SK-N-SH (cell line): ENCODE measurements around the gene NDUFS2. TPM values are rescaled to one million over a fixed set of nuclear protein-coding genes. Genes with fewer than 3 reads are reported as not detected.

ENCODE experiments used
- CTCF ChIA-PET: fragments of 300-600, 350-600 bp; formaldehyde crosslinking; extraction: SDS; loops from one replicate; lab custom pipeline; 2021; lab: Yijun Ruan, JAX
- POLR2A ChIA-PET: fragments of 350-600 bp; sonication (Branson Sonifier 250); formaldehyde crosslinking; extraction: SDS; loops from one replicate; lab custom pipeline; 2020; ENCODE audit warnings: antibody characterized with exemption, inconsistent platforms; lab: Yijun Ruan, JAX
- DNase-seq: peaks from one replicate; pipeline ENCODE4 v3.0.0; 2012
- H2AFZ ChIP-seq: fragments of 200-600 bp; sonication (generic); 2 replicates; pipeline ENCODE4 v1.8.1; 2016; ENCODE audit warnings: antibody characterized with exemption, mild to moderate bottlenecking, low read depth
- H3F3A ChIP-seq: fragments of 200-600 bp; sonication (generic); replicated peaks from 2 replicates; pipeline ENCODE3; 2016; ENCODE audit warnings: antibody characterized with exemption, mild to moderate bottlenecking; ENCODE audit not compliant: insufficient read depth
- H3K27ac ChIP-seq, 2 experiments: fragments of 200-500 bp in 1 of 2; fragments of 200-600 bp in 1 of 2; sonication (Bioruptor generic) in 1 of 2; sonication (generic), shearing (Covaris generic) in 1 of 2; 2 replicates each; pipeline versions ENCODE4 v1.5.1 to v1.6.1; 2014 to 2016; ENCODE audit warnings: low read depth in 2 of 2, inconsistent platforms in 1 of 2, low read length in 1 of 2, mild to moderate bottlenecking in 1 of 2, mixed read lengths in 1 of 2
- H3K27me3 ChIP-seq: fragments of 200-600 bp; sonication (generic), shearing (Covaris generic); 2 replicates; pipeline ENCODE4 v1.6.1; 2016; ENCODE audit warnings: mixed run types; ENCODE audit not compliant: insufficient read depth
- H3K36me3 ChIP-seq, 2 experiments: fragments of 200-500 bp in 1 of 2; fragments of 200-600 bp in 1 of 2; sonication (Bioruptor generic) in 1 of 2; sonication (generic) in 1 of 2; replicated peaks in 1 of 2; 2 replicates each; pipeline versions ENCODE3 to v1.5.1; 2014 to 2016; ENCODE audit warnings: low read length in 1 of 2, mild to moderate bottlenecking in 1 of 2; ENCODE audit not compliant: insufficient read depth in 2 of 2, control insufficient read depth in 1 of 2
- H3K4me1 ChIP-seq, 2 experiments: fragments of 200-500 bp in 1 of 2; fragments of 200-600 bp in 1 of 2; sonication (Bioruptor generic) in 1 of 2; sonication (generic), shearing (Covaris generic) in 1 of 2; 2 replicates each; pipeline versions ENCODE4 v1.5.1 to v1.6.1; 2014 to 2016; ENCODE audit warnings: low read depth in 1 of 2, low read length in 1 of 2, mixed run types in 1 of 2; ENCODE audit not compliant: insufficient read depth in 2 of 2, control insufficient read depth in 1 of 2
- H3K4me2 ChIP-seq: fragments of 200-600 bp; sonication (generic), shearing (Covaris generic); 2 replicates; pipeline ENCODE4 v1.6.1; 2017; ENCODE audit warnings: mixed run types
- H3K4me3 ChIP-seq, 2 experiments: fragments of 200-500 bp in 1 of 2; fragments of 200-600 bp in 1 of 2; sonication (Bioruptor generic) in 1 of 2; sonication (generic), shearing (Covaris generic) in 1 of 2; 2 replicates each; pipeline versions ENCODE4 v1.5.1 to v1.8.1; 2014 to 2016; ENCODE audit warnings: low read depth in 2 of 2, inconsistent platforms in 1 of 2, low read length in 1 of 2, mild to moderate bottlenecking in 1 of 2, mixed read lengths in 1 of 2, moderate library complexity in 1 of 2
- H3K79me2 ChIP-seq: fragments of 200-600 bp; sonication (generic); 2 replicates; pipeline ENCODE4 v1.8.1; 2017; ENCODE audit warnings: mild to moderate bottlenecking; ENCODE audit not compliant: insufficient read depth
- H3K9ac ChIP-seq: fragments of 200-600 bp; sonication (generic); 2 replicates; pipeline ENCODE4 v1.6.1; 2017; ENCODE audit warnings: mixed run types
- H3K9me2 ChIP-seq: fragments of 200-600 bp; sonication (generic); 2 replicates; pipeline ENCODE4 v1.6.1; 2017; ENCODE audit warnings: mixed run types
- H3K9me3 ChIP-seq: fragments of 200-600 bp; sonication (generic); 2 replicates; pipeline ENCODE4 v1.6.1; 2017; ENCODE audit warnings: mixed run types, mild to moderate bottlenecking, moderate library complexity
- H4K20me1 ChIP-seq: fragments of 200-600 bp; sonication (generic); 2 replicates; pipeline ENCODE4 v1.6.1; 2017; ENCODE audit warnings: mild to moderate bottlenecking, mixed run types; ENCODE audit not compliant: insufficient read depth
- ELF1 ChIP-seq: IDR thresholded peaks from 2 replicates; pipeline ENCODE4 v1.4.0; 2012
- FOXJ3 ChIP-seq: sonication (generic); formaldehyde crosslinking; IDR thresholded peaks from 2 replicates; pipeline ENCODE4 v1.5.1; 2020; ENCODE audit warnings: mild to moderate bottlenecking, missing genetic modification reagents
- FOXM1 ChIP-seq: IDR thresholded peaks from 2 replicates; pipeline ENCODE4 v1.4.0; 2012; ENCODE audit warnings: low read depth, mild to moderate bottlenecking
- MXI1 ChIP-seq: IDR thresholded peaks from 2 replicates; pipeline ENCODE4 v1.6.1; 2012; ENCODE audit warnings: mild to moderate bottlenecking, low read depth, low read length, improper control_type of control experiment
- NRF1 ChIP-seq: IDR thresholded peaks from 2 replicates; pipeline ENCODE4 v1.6.1; 2012; ENCODE audit warnings: low read depth, mild to moderate bottlenecking, low read length
- POLR2AphosphoS5 ChIP-seq: IDR thresholded peaks from 2 replicates; pipeline ENCODE4 v1.6.1; 2012; ENCODE audit warnings: low read depth, low read length
- RCOR1 ChIP-seq: fragments of 150-350 bp; IDR thresholded peaks from 2 replicates; pipeline ENCODE4 v1.6.1; 2017; ENCODE audit warnings: antibody characterized with exemption, low read length
- RFX5 ChIP-seq: IDR thresholded peaks from 2 replicates; pipeline ENCODE4 v1.6.1; 2012; ENCODE audit warnings: mild to moderate bottlenecking, improper control_type of control experiment, low read length
- RXRA ChIP-seq: IDR thresholded peaks from 2 replicates; pipeline ENCODE4 v1.4.0; 2012; ENCODE audit warnings: low read depth, mild to moderate bottlenecking, borderline replicate concordance
- SMC3 ChIP-seq: IDR thresholded peaks from 2 replicates; pipeline ENCODE4 v1.6.1; 2012; ENCODE audit warnings: low read depth, low read length, improper control_type of control experiment
- TAF1 ChIP-seq: IDR thresholded peaks from 2 replicates; pipeline ENCODE4 v1.6.1; 2012; ENCODE audit warnings: low read depth, mild to moderate bottlenecking, low read length, moderate library complexity, borderline replicate concordance
- TEAD4 ChIP-seq: IDR thresholded peaks from 2 replicates; pipeline ENCODE4 v1.4.0; 2012; ENCODE audit warnings: mild to moderate bottlenecking, borderline replicate concordance; ENCODE audit not compliant: insufficient read depth
- WGBS: methylation state at CpG from one replicate; pipeline ENCODE4 v1.1.6; 2017; ENCODE audit warnings: low lambda C conversion rate; 5-methylcytosine and 5-hydroxymethylcytosine counted together
- polyA plus RNA-seq, 3 experiments: library from polyadenylated mRNA; depleted of rRNA; stranded (reverse); fragments of >200 nt; gene quantifications; 2 replicates each; pipeline ENCODE4 v1.2.3, GENCODE V29; 2012
- TF ChIP-seq, protein P1 (sequence below): IDR thresholded peaks from 2 replicates; pipeline ENCODE4 v1.4.0; 2012; ENCODE audit warnings: low read depth, borderline replicate concordance
- TF ChIP-seq, protein P2 (sequence below): fragments of 150-350 bp; IDR thresholded peaks from 2 replicates; pipeline ENCODE4 v1.6.1; 2017; ENCODE audit warnings: antibody characterized with exemption, low read length, low read depth, borderline replicate concordance
- TF ChIP-seq, protein P3 (sequence below): fragments of 150-350 bp; IDR thresholded peaks from 2 replicates; pipeline ENCODE4 v1.6.1; 2016; ENCODE audit warnings: mild to moderate bottlenecking, low read depth, low read length

The NDUFS2 gene
- polyA plus RNA-seq, 1 of the 3 experiments (the other 2 are of a cell fraction), result 203 TPM

DNA sequence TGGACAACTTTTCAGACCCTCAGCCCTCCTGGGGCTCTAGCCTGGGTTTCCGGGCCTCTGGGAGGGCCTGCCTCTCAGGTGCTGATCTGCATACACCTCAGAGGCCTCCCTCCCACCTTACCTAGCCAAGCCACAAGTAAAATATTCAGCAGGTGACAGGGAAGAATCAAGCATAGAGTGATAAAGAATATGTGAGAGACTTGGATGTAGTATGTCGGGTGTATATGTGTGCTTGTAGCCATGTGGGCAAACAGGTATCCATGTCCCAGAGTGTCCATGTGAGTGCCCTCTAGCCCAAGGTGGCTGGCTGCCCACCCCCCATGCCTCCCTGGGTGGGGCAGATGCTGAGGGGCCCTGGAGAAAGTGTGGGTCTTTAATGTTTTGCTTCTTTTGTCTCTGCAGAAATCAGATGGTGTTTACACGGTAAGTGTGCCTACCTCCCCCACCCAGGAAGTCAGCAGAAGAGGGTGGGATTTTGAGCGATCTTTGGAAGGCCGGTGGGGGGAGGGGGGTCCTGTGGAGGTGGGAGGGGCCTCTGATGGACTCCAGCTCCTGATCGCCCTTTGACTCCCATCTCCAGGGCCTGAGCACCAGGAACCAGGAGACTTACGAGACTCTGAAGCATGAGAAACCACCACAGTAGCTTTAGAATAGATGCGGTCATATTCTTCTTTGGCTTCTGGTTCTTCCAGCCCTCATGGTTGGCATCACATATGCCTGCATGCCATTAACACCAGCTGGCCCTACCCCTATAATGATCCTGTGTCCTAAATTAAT, 16.3 kb downstream of the NDUFS2 start:
- Histone ChIP-seq H3K4me2 (no peak overlapping the region), H3K9me2 (no peaks in the 10 kb centered on the region), H3K9me3 (no peaks in the 10 kb centered on the region), H3K9ac (no peak overlapping the region), H3K4me1 (no peaks in the 10 kb centered on the region; a peak in 1 of 4 replicates), H3F3A (no peaks in the 10 kb centered on the region), H3K27me3 (no peaks in the 10 kb centered on the region), H3K4me3 (no peak overlapping the region), H4K20me1 (no peaks in the 10 kb centered on the region), H2AFZ (no peak overlapping the region), H3K36me3 (peaks cover 10 to 16% of the 10 kb centered on the region in 2 experiments), H3K79me2 (no peaks in the 10 kb centered on the region), H3K27ac (no peak overlapping the region)
- 86% methylated on average over 8 of the region's 8 CpGs for WGBS
- CTCF ChIA-PET, result interaction anchor here (1.2 to 6.0 kb wide), 9 partner anchors 8 to 164 kb away, joined by 3 to 40 read pairs (median 4); partner anchors contain the start of genes NDUFS2 and TOMM40L
- TF ChIP-seq, protein P1, sequence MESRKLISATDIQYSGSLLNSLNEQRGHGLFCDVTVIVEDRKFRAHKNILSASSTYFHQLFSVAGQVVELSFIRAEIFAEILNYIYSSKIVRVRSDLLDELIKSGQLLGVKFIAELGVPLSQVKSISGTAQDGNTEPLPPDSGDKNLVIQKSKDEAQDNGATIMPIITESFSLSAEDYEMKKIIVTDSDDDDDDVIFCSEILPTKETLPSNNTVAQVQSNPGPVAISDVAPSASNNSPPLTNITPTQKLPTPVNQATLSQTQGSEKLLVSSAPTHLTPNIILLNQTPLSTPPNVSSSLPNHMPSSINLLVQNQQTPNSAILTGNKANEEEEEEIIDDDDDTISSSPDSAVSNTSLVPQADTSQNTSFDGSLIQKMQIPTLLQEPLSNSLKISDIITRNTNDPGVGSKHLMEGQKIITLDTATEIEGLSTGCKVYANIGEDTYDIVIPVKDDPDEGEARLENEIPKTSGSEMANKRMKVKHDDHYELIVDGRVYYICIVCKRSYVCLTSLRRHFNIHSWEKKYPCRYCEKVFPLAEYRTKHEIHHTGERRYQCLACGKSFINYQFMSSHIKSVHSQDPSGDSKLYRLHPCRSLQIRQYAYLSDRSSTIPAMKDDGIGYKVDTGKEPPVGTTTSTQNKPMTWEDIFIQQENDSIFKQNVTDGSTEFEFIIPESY, result no peak
- no peak for TF ChIP-seq RCOR1
- DNase-seq, result no peak
- POLR2A ChIA-PET, result no interaction called here

DNA sequence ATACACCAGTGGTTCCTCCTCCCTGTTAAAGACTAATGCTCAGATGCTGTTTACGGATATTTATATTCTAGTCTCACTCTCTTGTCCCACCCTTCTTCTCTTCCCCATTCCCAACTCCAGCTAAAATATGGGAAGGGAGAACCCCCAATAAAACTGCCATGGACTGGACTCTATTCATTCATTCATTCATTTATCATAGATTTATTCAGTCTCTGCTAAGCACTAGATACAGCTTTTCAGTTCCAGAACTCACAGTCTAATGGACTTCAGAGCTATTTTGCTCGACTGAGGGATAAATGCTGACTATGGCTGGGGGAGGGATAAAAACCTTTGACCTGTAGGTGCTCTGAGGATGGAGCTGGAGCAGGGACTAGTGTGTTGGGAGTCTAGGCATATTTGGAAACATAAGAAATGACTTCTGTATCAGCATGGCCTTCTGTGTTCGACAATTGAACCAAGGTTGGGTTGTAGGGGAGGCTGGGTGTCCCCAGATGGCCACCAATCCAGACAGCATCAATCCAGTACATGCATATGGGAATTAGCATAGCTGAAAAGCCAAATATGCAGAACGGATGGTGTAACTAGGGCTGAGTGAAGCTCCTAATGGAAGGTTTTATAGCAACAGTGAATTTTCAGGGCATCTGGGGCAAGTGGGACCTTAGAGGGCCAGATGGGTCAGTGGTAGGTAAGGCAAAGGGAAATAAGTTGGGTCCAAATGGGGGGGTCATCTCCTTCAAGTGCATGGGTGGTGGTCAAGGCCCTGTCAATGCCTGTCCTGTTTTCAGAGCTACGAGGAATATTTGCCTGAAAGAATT, 17.1 kb downstream of the NDUFS2 start:
- no peaks in the 10 kb centered on the region for H3K9me2 ChIP-seq
- no peak overlapping the region for H3K27ac ChIP-seq
- peaks cover 3 to 8% of the 10 kb centered on the region in 2 experiments for H3K36me3 ChIP-seq
- DNase-seq, result no peak
- no peak for TF ChIP-seq FOXJ3 (CRISPR knock-in tag)
- 85% methylated on average over 5 of the region's 5 CpGs for WGBS
- POLR2A ChIA-PET, result interaction anchor here (0.6 to 1.7 kb wide), 2 partner anchors 17 to 31 kb away, joined by 4 to 6 read pairs; partner anchors contain the start of gene NDUFS2
- no peaks in the 10 kb centered on the region for H3K9me3 ChIP-seq
- H3K27me3 ChIP-seq, result no peaks in the 10 kb centered on the region
- CTCF ChIA-PET, result interaction anchor here (0.7 to 6.0 kb wide), 10 partner anchors 7 to 843 kb away, joined by 3 to 40 read pairs (median 4); partner anchors contain the start of genes NDUFS2 and TOMM40L
- no peak overlapping the region for H3K4me3 ChIP-seq
- no peak overlapping the region for H2AFZ ChIP-seq
- H3K4me1 ChIP-seq, result no peaks in the 10 kb centered on the region; a peak in 1 of 4 replicates
- H3K4me2 ChIP-seq, result no peak overlapping the region
- H3F3A ChIP-seq, result no peaks in the 10 kb centered on the region
- H4K20me1 ChIP-seq, result no peaks in the 10 kb centered on the region
- H3K9ac ChIP-seq, result no peak overlapping the region
- no peaks in the 10 kb centered on the region for H3K79me2 ChIP-seq

DNA sequence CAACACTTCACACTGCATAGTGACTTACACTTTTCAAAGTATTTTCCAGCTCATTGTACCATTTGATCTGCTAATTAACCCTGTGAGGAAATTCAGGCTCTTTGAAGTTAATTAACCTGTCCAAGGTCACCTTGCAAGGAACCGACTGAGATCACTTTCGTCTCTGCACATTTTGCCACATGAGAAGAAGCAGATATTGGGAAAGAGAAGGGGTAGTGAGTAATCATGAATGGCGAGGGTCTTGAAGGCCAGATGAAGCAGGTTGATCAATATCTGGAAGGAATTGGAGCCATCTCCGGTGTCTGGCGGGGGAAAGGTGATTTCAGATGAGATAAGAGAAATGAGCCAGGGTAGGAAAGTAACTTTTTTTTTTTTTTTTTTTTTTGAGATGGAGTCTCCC, 17.8 kb downstream of the NDUFS2 start:
- DNase-seq, result no peak
- no peak overlapping the region for H2AFZ ChIP-seq
- POLR2A ChIA-PET, result interaction anchor here (1.7 kb wide), 1 partner anchor 18 kb away, joined by 6 read pairs; the partner anchor contains the start of gene NDUFS2
- WGBS, result 82% methylated on average over 5 of the region's 5 CpGs
- H3K9me3 ChIP-seq, result no peaks in the 10 kb centered on the region
- no peaks in the 10 kb centered on the region for H4K20me1 ChIP-seq
- H3K27ac ChIP-seq, result no peak overlapping the region
- H3K4me1 ChIP-seq, result peaks cover 0 to under 1% of the 10 kb centered on the region in 2 experiments; a peak in 1 of 4 replicates
- no peaks in the 10 kb centered on the region for H3K27me3 ChIP-seq
- no peaks in the 10 kb centered on the region for H3K79me2 ChIP-seq
- H3F3A ChIP-seq, result peaks cover 4% of the 10 kb centered on the region
- no peak overlapping the region for H3K4me2 ChIP-seq
- no peak overlapping the region for H3K9ac ChIP-seq
- no peaks in the 10 kb centered on the region for H3K9me2 ChIP-seq
- peaks cover 0 to 4% of the 10 kb centered on the region in 2 experiments for H3K36me3 ChIP-seq
- CTCF ChIA-PET, result interaction anchor here (0.7 to 6.0 kb wide), 11 partner anchors 6 to 843 kb away, joined by 3 to 40 read pairs (median 4); partner anchors contain the start of genes NDUFS2 and TOMM40L
- no peak overlapping the region for H3K4me3 ChIP-seq
- TF ChIP-seq SMC3 (no peak), TEAD4 (no peak), RXRA (no peak), POLR2AphosphoS5 (no peak), NRF1 (no peak), ELF1 (no peak), FOXM1 (no peak), TAF1 (no peak), RFX5 (no peak), MXI1 (no peak)
- TF ChIP-seq, protein P2, sequence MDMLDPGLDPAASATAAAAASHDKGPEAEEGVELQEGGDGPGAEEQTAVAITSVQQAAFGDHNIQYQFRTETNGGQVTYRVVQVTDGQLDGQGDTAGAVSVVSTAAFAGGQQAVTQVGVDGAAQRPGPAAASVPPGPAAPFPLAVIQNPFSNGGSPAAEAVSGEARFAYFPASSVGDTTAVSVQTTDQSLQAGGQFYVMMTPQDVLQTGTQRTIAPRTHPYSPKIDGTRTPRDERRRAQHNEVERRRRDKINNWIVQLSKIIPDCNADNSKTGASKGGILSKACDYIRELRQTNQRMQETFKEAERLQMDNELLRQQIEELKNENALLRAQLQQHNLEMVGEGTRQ, result no peak
- TF ChIP-seq, protein P3, sequence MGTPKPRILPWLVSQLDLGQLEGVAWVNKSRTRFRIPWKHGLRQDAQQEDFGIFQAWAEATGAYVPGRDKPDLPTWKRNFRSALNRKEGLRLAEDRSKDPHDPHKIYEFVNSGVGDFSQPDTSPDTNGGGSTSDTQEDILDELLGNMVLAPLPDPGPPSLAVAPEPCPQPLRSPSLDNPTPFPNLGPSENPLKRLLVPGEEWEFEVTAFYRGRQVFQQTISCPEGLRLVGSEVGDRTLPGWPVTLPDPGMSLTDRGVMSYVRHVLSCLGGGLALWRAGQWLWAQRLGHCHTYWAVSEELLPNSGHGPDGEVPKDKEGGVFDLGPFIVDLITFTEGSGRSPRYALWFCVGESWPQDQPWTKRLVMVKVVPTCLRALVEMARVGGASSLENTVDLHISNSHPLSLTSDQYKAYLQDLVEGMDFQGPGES, result no peak
